HEK293T (cell line): ENCODE measurements around the gene SHISA7.

Experiments
- L3MBTL2 ChIP-seq: fragments of 450-650 bp; conservative IDR thresholded peaks from 2 replicates; pipeline ENCODE4 v1.6.1; 2016; ENCODE audit warnings: mild to moderate bottlenecking
- LEF1 ChIP-seq: fragments of 450-650 bp; IDR thresholded peaks from 2 replicates; pipeline ENCODE4 v1.6.1; 2017; ENCODE audit warnings: mild to moderate bottlenecking, borderline replicate concordance

- TF ChIP-seq LEF1 (no peak), L3MBTL2 (no peak)
Measured at GRCh38 chr19:55437410-55437809, 5.7 kb downstream of the SHISA7 start.
